ENCODE measurements around the gene CSAD.

The CSAD gene

DNA sequence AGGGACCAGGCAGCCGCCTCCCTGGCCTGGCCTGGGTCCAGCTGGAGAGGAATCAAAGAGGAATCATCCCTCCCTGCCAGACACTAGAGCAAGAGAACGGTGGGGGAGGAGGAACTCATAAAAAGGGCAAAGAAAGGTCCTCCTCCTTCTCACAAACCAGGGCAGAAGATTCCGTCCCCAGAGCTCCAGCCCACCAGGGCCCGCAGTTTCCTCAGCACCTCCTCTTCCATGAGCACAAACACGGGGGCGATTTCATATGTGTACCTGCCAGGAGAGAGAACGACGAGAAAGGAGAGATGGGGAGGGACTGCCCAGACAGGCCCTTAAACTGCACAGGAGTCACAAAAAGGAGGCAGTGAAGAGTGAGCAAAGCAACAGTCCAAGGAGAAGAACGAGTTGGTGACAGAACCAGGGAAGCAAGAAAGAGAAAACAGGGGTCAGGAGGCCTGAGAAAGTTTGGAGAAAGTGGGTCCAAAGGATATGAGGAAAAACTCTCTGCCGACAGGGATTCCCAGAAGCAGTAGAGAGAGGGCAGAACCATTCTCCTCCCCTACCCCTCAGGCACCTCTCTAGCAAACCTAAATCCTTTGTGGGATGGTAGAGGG is 8.9 kb downstream of the CSAD start:
- no peak for DNase-seq (ENCODE audit: low spot score)
- Histone ChIP-seq H3K79me1 (ENCODE audit: low read depth, low read length) (no peaks in the 10 kb centered on the region), H2BK15ac (ENCODE audit: low read length) (no peak overlapping the region), H4K91ac (ENCODE audit: low read depth, low read length, poor library complexity) (no peak overlapping the region), H2BK12ac (ENCODE audit: low read length) (no peak overlapping the region), H3K9ac (ENCODE audit: low read depth, low read length, poor library complexity) (no peak overlapping the region), H3K9me3 (replicated peaks in 1 of 2; ENCODE audit: control insufficient read depth in 2 of 2, insufficient read depth in 1 of 2, low read depth in 1 of 2, low read length in 2 of 2) (no peaks in the 10 kb centered on the region), H3K14ac (ENCODE audit: low read length) (no peak overlapping the region), H4K8ac (ENCODE audit: low read depth, low read length) (no peak overlapping the region), H3K27ac (replicated peaks; ENCODE audit: low read length) (no peak overlapping the region), H3K4ac (ENCODE audit: low read length) (no peak overlapping the region), H3K4me2 (ENCODE audit: insufficient read depth, low read length, poor library complexity, severe bottlenecking) (no peak overlapping the region), H3K27me3 (ENCODE audit: control insufficient read depth in 3 of 3, insufficient read depth in 3 of 3, low read depth in 1 of 3, low read length in 3 of 3) (no peaks in the 10 kb centered on the region), H2BK5ac (ENCODE audit: low read length) (peak overlapping the region; percentile 11), H3K23ac (ENCODE audit: low read depth, low read length, poor library complexity) (no peak overlapping the region), H3K4me3 (ENCODE audit: low read length in 2 of 2) (no peak overlapping the region), H3K4me1 (ENCODE audit: control insufficient read depth in 2 of 2, insufficient read depth in 1 of 2, low read depth in 1 of 2, low read length in 2 of 2) (peaks cover 5 to 9% of the 10 kb centered on the region in 2 donors), H2AFZ (ENCODE audit: low read length) (no peak overlapping the region), H2AK5ac (ENCODE audit: low read depth, low read length) (no peak overlapping the region), H2BK120ac (ENCODE audit: low read depth, low read length) (no peak overlapping the region), H3K18ac (ENCODE audit: low read length) (no peak overlapping the region), H3K36me3 (replicated peaks in 1 of 2; ENCODE audit: control insufficient read depth in 2 of 2, insufficient read depth in 2 of 2, low read length in 2 of 2) (peaks cover 4 to 5% of the 10 kb centered on the region in 2 donors)
- WGBS, 2 donors (ENCODE audit: extremely low coverage in 2 of 2, insufficient read length in 2 of 2, insufficient replicate concordance in 1 of 2): no CpG with 5 or more reads among the region's 10 CpGs

DNA sequence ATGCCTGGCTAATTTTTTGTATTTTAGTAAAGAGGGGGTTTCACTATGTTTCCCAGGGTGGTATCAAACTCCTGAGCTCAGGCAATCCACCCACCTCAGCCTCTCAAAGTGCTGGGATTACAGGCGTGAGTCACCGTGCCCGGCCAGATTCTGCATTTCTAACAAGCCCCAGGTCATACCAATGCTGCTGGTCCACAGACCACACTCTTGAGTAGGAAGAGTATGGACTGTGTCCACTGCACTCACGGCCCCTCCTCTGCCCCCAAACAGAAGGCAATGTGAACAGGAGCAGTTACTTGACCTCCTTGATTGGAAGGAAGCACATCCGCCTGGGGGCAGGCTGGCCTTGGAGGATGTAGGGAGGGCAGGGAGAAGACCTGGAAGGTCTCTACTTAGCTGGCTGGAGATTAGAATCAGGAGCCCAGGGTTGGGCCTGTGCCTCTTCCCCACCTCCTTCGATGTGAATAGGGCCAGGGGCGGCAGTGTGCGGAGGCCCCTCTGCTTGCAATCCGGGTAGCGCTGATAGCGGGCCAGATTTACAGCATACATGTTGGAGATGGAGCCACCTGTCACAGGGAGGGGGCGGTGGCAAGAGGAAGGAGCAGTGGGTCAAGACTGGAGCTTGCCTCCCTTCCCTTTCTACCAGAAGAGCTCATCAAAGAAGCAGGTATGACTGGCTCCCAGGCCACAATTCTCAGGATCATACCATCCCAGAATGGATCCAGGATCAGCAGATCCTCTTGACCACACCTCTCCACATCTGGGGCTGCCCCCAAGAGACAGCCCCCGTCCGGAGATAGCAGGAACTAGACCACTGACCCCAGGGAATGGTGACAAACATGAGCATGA is 9.6 kb downstream of the CSAD start:
- Histone ChIP-seq H2AK5ac (ENCODE audit: low read depth, low read length) (no peak overlapping the region), H4K91ac (ENCODE audit: low read depth, low read length, poor library complexity) (no peak overlapping the region), H3K23ac (ENCODE audit: low read depth, low read length, poor library complexity) (peak overlapping the region; percentile 67), H2BK15ac (ENCODE audit: low read length) (no peak overlapping the region), H3K27me3 (ENCODE audit: control insufficient read depth in 3 of 3, insufficient read depth in 3 of 3, low read depth in 1 of 3, low read length in 3 of 3) (no peaks in the 10 kb centered on the region), H3K4ac (ENCODE audit: low read length) (no peak overlapping the region), H3K36me3 (replicated peaks in 1 of 2; ENCODE audit: control insufficient read depth in 2 of 2, insufficient read depth in 2 of 2, low read length in 2 of 2) (peaks cover 4 to 5% of the 10 kb centered on the region in 2 donors), H3K9me3 (replicated peaks in 1 of 2; ENCODE audit: control insufficient read depth in 2 of 2, insufficient read depth in 1 of 2, low read depth in 1 of 2, low read length in 2 of 2) (no peaks in the 10 kb centered on the region), H3K9ac (ENCODE audit: low read depth, low read length, poor library complexity) (no peak overlapping the region), H3K79me1 (ENCODE audit: low read depth, low read length) (no peaks in the 10 kb centered on the region), H2BK5ac (ENCODE audit: low read length) (peak overlapping the region; percentile 11), H4K8ac (ENCODE audit: low read depth, low read length) (no peak overlapping the region), H2AFZ (ENCODE audit: low read length) (no peak overlapping the region), H3K4me3 (ENCODE audit: low read length in 2 of 2) (no peak overlapping the region), H3K4me2 (ENCODE audit: insufficient read depth, low read length, poor library complexity, severe bottlenecking) (no peak overlapping the region), H2BK12ac (ENCODE audit: low read length) (no peak overlapping the region), H3K14ac (ENCODE audit: low read length) (no peak overlapping the region), H3K4me1 (ENCODE audit: control insufficient read depth in 2 of 2, insufficient read depth in 1 of 2, low read depth in 1 of 2, low read length in 2 of 2) (peaks cover 5 to 9% of the 10 kb centered on the region in 2 donors), H2BK120ac (ENCODE audit: low read depth, low read length) (no peak overlapping the region), H3K27ac (replicated peaks; ENCODE audit: low read length) (no peak overlapping the region), H3K18ac (ENCODE audit: low read length) (no peak overlapping the region)
- no peak for DNase-seq (ENCODE audit: low spot score)
- no CpG with 5 or more reads among the region's 14 CpGs for WGBS, 2 donors (ENCODE audit: extremely low coverage in 2 of 2, insufficient read length in 2 of 2, insufficient replicate concordance in 1 of 2)

DNA sequence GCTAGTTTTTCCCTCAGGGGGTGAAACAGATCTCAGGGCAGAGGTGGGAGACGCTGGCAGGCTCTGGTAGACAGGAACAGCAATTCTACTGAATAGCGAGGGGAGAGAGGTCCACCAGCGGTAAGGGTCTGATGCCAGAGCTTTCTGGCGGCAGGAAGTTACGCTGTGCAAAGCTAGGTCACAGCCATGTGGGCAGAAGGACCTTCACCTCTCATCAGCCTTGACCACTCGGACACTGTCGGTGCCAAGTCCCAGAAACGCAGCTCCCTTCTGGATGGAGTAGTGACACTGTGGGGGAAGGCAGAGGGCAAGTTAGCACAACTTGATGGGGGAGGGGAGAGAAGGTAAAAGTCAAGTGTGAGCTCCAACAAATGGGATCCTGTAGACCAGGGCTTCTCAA is 10.5 kb downstream of the CSAD start:
- H3K36me3 ChIP-seq (replicated peaks in 1 of 2; ENCODE audit: control insufficient read depth in 2 of 2, insufficient read depth in 2 of 2, low read length in 2 of 2): peaks cover 4 to 5% of the 10 kb centered on the region in 2 donors
- WGBS, 2 donors (ENCODE audit: extremely low coverage in 2 of 2, insufficient read length in 2 of 2, insufficient replicate concordance in 1 of 2): no CpG with 5 or more reads among the region's 8 CpGs
- DNase-seq (ENCODE audit: low spot score): no peak

DNA sequence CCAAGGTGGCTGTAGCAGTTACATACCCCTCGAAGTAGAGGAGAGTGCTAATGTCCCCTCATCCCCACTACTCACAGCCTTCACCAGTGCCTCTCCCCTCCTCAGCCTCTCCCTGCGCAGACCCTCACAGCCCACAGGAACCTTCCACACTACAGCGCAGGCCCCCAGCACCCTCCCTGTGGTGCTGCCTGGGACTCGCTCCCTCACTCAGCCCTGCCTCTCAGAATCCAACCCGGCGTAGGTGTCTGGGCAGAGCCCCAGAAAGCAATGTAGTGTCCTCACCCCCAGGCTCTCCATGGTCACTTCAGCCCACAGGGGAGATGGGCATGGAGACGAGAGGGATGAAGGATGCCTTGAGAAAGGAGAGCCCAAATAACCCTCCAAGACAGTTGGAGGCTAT is 11.1 kb downstream of the CSAD start:
- H2BK12ac ChIP-seq (ENCODE audit: low read length): no peak overlapping the region
- no peak overlapping the region for H2BK5ac ChIP-seq (ENCODE audit: low read length)
- no peak overlapping the region for H3K4me2 ChIP-seq (ENCODE audit: insufficient read depth, low read length, poor library complexity, severe bottlenecking)
- no peak overlapping the region for H4K91ac ChIP-seq (ENCODE audit: low read depth, low read length, poor library complexity)
- peak overlapping the region; percentile 21 for H3K9ac ChIP-seq (ENCODE audit: low read depth, low read length, poor library complexity)
- H3K18ac ChIP-seq (ENCODE audit: low read length): no peak overlapping the region
- H2BK120ac ChIP-seq (ENCODE audit: low read depth, low read length): no peak overlapping the region
- WGBS, 2 donors (ENCODE audit: extremely low coverage in 2 of 2, insufficient read length in 2 of 2, insufficient replicate concordance in 1 of 2): no CpG with 5 or more reads among the region's 7 CpGs
- no peak overlapping the region for H2BK15ac ChIP-seq (ENCODE audit: low read length)
- no peaks in the 10 kb centered on the region for H3K79me1 ChIP-seq (ENCODE audit: low read depth, low read length)
- no peaks in the 10 kb centered on the region for H3K4me1 ChIP-seq (ENCODE audit: control insufficient read depth in 2 of 2, insufficient read depth in 1 of 2, low read depth in 1 of 2, low read length in 2 of 2)
- H3K4ac ChIP-seq (ENCODE audit: low read length): no peak overlapping the region
- no peak overlapping the region for H3K4me3 ChIP-seq (ENCODE audit: low read length in 2 of 2)
- peaks cover 4 to 5% of the 10 kb centered on the region in 2 donors for H3K36me3 ChIP-seq (replicated peaks in 1 of 2; ENCODE audit: control insufficient read depth in 2 of 2, insufficient read depth in 2 of 2, low read length in 2 of 2)
- no peak overlapping the region for H4K8ac ChIP-seq (ENCODE audit: low read depth, low read length)
- H3K27ac ChIP-seq (replicated peaks; ENCODE audit: low read length): no peak overlapping the region
- H3K9me3 ChIP-seq (replicated peaks in 1 of 2; ENCODE audit: control insufficient read depth in 2 of 2, insufficient read depth in 1 of 2, low read depth in 1 of 2, low read length in 2 of 2): no peaks in the 10 kb centered on the region
- H2AK5ac ChIP-seq (ENCODE audit: low read depth, low read length): peak overlapping the region; percentile 21
- peak overlapping the region; percentile 73 for H3K23ac ChIP-seq (ENCODE audit: low read depth, low read length, poor library complexity)
- H2AFZ ChIP-seq (ENCODE audit: low read length): no peak overlapping the region
- no peaks in the 10 kb centered on the region for H3K27me3 ChIP-seq (ENCODE audit: control insufficient read depth in 3 of 3, insufficient read depth in 3 of 3, low read depth in 1 of 3, low read length in 3 of 3)
- H3K14ac ChIP-seq (ENCODE audit: low read length): peak overlapping the region; percentile 56
- DNase-seq (ENCODE audit: low spot score): no peak

More for the DNA sequence above, 10.5 kb downstream of the CSAD start:
- Histone ChIP-seq H2AK5ac (ENCODE audit: low read depth, low read length) (no peak overlapping the region), H3K4me1 (ENCODE audit: control insufficient read depth in 2 of 2, insufficient read depth in 1 of 2, low read depth in 1 of 2, low read length in 2 of 2) (peaks cover 5 to 6% of the 10 kb centered on the region in 2 donors), H4K91ac (ENCODE audit: low read depth, low read length, poor library complexity) (no peak overlapping the region), H3K79me1 (ENCODE audit: low read depth, low read length) (no peaks in the 10 kb centered on the region), H3K4me3 (ENCODE audit: low read length in 2 of 2) (no peak overlapping the region), H3K4ac (ENCODE audit: low read length) (no peak overlapping the region), H2BK120ac (ENCODE audit: low read depth, low read length) (no peak overlapping the region), H2BK12ac (ENCODE audit: low read length) (no peak overlapping the region), H3K27ac (replicated peaks; ENCODE audit: low read length) (no peak overlapping the region), H3K27me3 (ENCODE audit: control insufficient read depth in 3 of 3, insufficient read depth in 3 of 3, low read depth in 1 of 3, low read length in 3 of 3) (no peaks in the 10 kb centered on the region), H2AFZ (ENCODE audit: low read length) (no peak overlapping the region), H3K18ac (ENCODE audit: low read length) (no peak overlapping the region), H3K23ac (ENCODE audit: low read depth, low read length, poor library complexity) (no peak overlapping the region), H2BK5ac (ENCODE audit: low read length) (no peak overlapping the region), H4K8ac (ENCODE audit: low read depth, low read length) (no peak overlapping the region), H3K4me2 (ENCODE audit: insufficient read depth, low read length, poor library complexity, severe bottlenecking) (no peak overlapping the region), H3K9me3 (replicated peaks in 1 of 2; ENCODE audit: control insufficient read depth in 2 of 2, insufficient read depth in 1 of 2, low read depth in 1 of 2, low read length in 2 of 2) (no peaks in the 10 kb centered on the region), H3K9ac (ENCODE audit: low read depth, low read length, poor library complexity) (no peak overlapping the region), H3K14ac (ENCODE audit: low read length) (no peak overlapping the region), H2BK15ac (ENCODE audit: low read length) (no peak overlapping the region)
